ENCODE measurements around the gene CA9.

Gene CA9

GRCh38 chr9:35651956-35652828 lies 21.5 kb upstream of the CA9 start:
- no peak for DNase-seq (ENCODE audit: low read depth, low spot score)

DNA sequence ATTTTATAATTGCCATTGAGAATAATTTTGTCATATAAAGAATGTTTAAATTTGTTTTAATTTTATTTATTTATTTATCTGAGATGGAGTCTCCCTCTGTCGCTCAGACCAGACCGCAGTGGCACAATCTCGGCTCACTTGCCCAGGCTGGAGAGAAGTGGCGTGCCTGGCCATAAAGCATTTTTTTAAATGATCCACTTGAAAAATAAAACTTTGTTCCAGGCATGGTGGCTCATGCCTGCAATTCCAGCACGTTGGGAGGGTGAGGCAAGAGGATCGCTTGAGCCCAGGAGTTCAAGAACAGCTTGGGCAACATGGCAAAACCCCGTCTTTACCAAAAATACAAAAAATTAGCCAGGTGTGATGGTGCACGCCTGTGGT lies 20.9 kb upstream of the CA9 start:
- DNase-seq (ENCODE audit: low read depth, low spot score): no peak

- no peak for DNase-seq (ENCODE audit: low read depth, low spot score)
Observed at GRCh38 chr9:35653611-35654010, 20.1 kb upstream of the CA9 start.

DNA sequence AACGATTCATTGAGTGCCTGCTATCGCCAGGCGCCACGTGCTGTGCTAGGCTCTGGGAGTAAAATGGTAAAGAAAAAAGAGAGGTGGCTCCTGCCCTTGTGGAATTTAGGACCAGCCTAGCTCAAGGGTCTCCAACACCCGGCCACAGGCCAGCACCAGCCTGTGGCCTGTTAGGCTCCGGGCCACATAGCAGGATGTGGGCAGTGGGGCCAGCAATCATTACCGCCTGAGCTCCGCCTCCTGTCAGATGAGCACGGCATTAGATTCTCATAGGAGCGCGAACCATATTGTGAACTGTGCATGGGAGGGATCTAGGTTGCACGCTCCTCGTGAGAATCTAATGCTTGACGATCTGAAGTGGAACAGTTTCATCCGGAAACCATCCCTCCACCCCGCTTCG lies 17.4 kb upstream of the CA9 start:
- no peak for DNase-seq (ENCODE audit: low read depth, low spot score)

GRCh38 chr9:35656831-35657545 lies 16.7 kb upstream of the CA9 start:
- DNase-seq (ENCODE audit: low read depth, low spot score): no peak

- DNase-seq (ENCODE audit: low read depth, low spot score): peak; percentile 99
Observed at GRCh38 chr9:35657546-35658136, 16.1 kb upstream of the CA9 start, which contains the start of gene RMRP. TSS of gene RMRP (minus strand) at chr9:35658019.

- peak; percentile 93 for DNase-seq (ENCODE audit: low read depth, low spot score)
Observed at GRCh38 chr9:35658137-35658967, 15.4 kb upstream of the CA9 start, which contains the start of gene CCDC107. TSS of gene CCDC107 (plus strand) at chr9:35658292. CDS start at chr9:35658380, 88 bp downstream.

DNA sequence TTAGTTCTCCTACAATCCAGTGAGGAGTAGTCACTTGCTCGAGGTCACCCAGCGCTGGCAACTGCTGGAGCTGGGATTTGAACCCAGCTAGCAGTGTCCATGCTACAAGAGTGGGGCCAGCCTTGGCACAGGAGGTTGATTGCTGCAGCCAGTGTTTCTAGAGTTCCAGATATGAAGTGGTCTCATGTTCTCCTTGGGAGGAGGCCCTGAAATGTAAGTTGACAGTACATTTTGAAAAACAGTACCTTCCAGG lies 14.8 kb upstream of the CA9 start:
- no peak for DNase-seq (ENCODE audit: low read depth, low spot score)

DNA sequence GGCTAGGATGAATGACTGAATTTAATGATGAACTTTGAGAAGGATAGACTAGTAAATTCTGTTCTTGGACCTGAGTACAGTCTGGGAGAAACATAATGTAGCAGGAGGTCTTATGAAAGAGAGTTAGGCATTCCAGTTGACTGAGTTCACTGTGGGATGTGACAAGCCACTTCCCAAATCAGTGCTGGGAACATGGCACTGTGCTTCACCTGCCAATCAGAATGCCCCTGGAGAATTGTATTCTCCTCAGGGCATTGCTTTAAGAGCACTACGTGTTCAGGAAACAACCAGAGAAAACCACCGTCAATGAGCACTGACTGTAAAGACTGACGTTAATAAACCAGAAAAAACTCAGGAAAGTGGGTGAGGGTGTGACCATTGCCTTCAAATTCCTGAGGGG lies 14.4 kb upstream of the CA9 start:
- DNase-seq (ENCODE audit: low read depth, low spot score): no peak

- DNase-seq (ENCODE audit: low read depth, low spot score): peak; percentile 57
Observed at GRCh38 chr9:35660966-35661415, 12.7 kb upstream of the CA9 start.

GRCh38 chr9:35661756-35662350 lies 11.9 kb upstream of the CA9 start:
- DNase-seq (ENCODE audit: low read depth, low spot score): no peak

DNA sequence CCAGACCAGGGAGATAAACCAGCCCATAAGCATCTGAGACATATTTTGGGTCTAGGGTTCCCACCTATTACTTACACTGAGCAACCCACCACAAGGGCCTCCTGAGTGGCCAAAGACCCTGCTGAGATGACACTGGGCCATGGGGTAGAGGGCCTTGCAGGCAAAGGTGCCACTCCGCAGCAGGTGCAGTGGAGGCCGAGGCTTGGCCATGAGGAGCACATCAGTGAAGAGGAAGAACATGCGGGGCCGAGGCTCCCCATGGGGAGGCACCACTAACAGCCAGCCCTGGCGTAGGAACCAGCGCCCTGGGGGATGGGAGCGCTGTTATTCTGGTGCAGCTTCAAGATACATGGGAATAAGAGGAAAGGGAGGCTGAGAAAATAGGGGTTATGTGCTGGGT lies 11.3 kb upstream of the CA9 start:
- no peak for DNase-seq (ENCODE audit: low read depth, low spot score)

- DNase-seq (ENCODE audit: low read depth, low spot score): peak; percentile 96
Observed at GRCh38 chr9:35664531-35665470, 8.9 kb upstream of the CA9 start, which contains the start of gene ARHGEF39. TSS of gene ARHGEF39 (minus strand) at chr9:35665195. CDS start at chr9:35665169, 26 bp downstream.

DNA sequence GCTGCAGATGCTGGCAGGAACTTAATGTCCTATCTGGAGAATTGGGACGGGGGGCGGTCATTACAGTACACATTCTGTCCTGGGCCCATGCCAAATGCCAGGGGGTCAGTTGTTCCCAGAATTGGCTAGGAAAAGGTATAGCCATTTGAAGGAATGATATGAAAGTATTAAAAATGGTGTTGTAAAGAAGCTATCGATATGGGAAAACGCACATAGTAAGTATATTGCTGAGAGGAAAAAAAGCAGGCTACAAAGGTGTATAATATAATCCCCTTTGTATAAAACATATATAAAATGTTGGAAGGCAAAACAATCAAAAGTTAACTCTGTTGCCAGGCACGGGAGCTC lies 8.3 kb upstream of the CA9 start:
- DNase-seq (ENCODE audit: low read depth, low spot score): no peak

GRCh38 chr9:35666045-35666444 lies 7.7 kb upstream of the CA9 start:
- no peak for DNase-seq (ENCODE audit: low read depth, low spot score)

- DNase-seq (ENCODE audit: low read depth, low spot score): no peak
Observed at GRCh38 chr9:35666549-35666948, 7.2 kb upstream of the CA9 start.

DNA sequence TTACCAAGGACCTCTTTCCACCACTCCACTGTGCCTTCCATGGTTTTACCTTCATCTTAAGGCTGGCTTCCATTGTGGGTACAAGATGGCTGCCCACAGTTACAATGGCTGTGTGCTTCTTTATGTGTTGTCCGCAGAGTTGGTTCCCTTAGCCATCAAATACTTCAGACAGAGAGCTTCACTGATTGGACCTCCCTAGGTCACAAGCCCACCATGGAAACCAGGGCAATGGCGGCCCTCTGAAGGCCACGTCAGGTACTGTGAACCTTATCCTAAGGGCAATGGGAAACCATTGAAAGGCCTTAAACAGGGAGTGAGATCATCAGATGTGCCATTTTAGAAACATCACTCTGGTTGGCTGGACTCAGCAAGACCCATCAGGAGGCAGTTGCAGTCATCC lies 5.8 kb upstream of the CA9 start:
- no peak for DNase-seq (ENCODE audit: low read depth, low spot score)

DNA sequence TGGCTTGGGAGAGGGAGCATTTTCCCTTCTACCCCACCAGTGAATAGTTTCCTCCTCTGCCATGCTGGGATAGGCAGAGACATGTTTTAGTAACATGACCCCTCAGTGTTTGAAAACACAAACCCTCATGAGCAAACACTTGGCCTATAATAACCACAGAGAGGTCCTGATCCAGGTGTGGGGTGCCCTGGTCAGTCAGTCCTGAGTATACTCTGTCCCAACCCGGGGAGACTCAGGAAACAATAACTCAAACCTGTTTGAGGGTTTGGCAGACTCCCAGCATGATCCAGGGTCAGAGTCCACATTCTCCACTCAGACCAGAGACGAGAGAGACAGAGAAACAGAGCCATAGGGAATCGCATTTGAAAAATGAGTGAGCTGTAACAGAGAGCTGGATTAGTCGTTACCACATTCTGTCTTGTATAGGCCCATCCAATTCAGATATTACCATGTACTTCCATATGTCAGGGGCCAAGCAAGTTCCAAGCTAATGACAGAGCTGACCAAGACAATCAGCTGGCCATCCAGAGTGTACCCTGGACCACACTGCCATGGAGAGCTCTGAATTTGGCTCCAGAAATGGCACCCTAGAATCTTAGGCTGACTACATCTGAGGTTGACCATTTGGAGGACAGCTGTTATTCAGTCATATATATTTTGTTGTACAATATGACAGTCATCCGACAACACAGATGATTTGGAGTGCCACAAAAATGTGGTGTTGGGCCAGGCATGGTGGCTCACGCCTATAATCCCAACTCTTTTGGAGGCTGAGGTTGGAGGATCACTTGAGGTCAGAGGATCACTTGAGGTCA lies 4.2 kb upstream of the CA9 start:
- DNase-seq (ENCODE audit: low read depth, low spot score): no peak

DNA sequence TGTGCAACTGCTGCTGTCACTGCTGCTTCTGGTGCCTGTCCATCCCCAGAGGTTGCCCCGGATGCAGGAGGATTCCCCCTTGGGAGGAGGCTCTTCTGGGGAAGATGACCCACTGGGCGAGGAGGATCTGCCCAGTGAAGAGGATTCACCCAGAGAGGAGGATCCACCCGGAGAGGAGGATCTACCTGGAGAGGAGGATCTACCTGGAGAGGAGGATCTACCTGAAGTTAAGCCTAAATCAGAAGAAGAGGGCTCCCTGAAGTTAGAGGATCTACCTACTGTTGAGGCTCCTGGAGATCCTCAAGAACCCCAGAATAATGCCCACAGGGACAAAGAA lies 265 bp downstream of the CA9 start:
- no peak for DNase-seq (ENCODE audit: low read depth, low spot score)

DNA sequence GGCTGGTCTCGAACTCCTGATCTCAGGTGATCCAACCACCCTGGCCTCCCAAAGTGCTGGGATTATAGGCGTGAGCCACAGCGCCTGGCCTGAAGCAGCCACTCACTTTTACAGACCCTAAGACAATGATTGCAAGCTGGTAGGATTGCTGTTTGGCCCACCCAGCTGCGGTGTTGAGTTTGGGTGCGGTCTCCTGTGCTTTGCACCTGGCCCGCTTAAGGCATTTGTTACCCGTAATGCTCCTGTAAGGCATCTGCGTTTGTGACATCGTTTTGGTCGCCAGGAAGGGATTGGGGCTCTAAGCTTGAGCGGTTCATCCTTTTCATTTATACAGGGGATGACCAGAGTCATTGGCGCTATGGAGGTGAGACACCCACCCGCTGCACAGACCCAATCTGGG lies 1.5 kb downstream of the CA9 start:
- DNase-seq (ENCODE audit: low read depth, low spot score): peak; percentile 50
